IPS-18c (cell line): ENCODE data around the gene NAA15.
"Not testable (repeated sequence)": the region's sequence is repeated elsewhere in the genome, so short reads cannot be mapped to it uniquely, and the experiment has no call there.

Experiments
- H3K4me3 ChIP-seq: 2 replicates; pipeline ENCODE4 v1.7.0; 2013; ENCODE audit warnings: low read depth, mild to moderate bottlenecking, low read length, moderate library complexity; ENCODE audit not compliant: insufficient read depth
- H3K9me3 ChIP-seq: one replicate; pipeline ENCODE4 v1.6.1; 2013; ENCODE audit warnings: mild to moderate bottlenecking, low read length, moderate library complexity; ENCODE audit not compliant: control insufficient read depth, insufficient read depth

NAA15 gene

GRCh38 chr4:139319571-139319970, 18.3 kb downstream of the NAA15 start:
- H3K9me3 ChIP-seq: no peaks in the 10 kb centered on the region
- no peak overlapping the region for H3K4me3 ChIP-seq

- H3K4me3 ChIP-seq, H3K9me3 ChIP-seq: not testable (repeated sequence)
Observed at GRCh38 chr4:139322070-139322469, 20.8 kb downstream of the NAA15 start.

- H3K9me3 ChIP-seq, H3K4me3 ChIP-seq: not testable (repeated sequence)
Observed at GRCh38 chr4:139322541-139322940, 21.2 kb downstream of the NAA15 start.

- Histone ChIP-seq H3K9me3 (no peaks in the 10 kb centered on the region), H3K4me3 (no peak overlapping the region)
Observed at GRCh38 chr4:139324620-139325019, 23.3 kb downstream of the NAA15 start.

GRCh38 chr4:139329665-139330200, 28.4 kb downstream of the NAA15 start:
- Histone ChIP-seq H3K4me3 (no peak overlapping the region), H3K9me3 (no peaks in the 10 kb centered on the region)

- Histone ChIP-seq H3K9me3 (no peaks in the 10 kb centered on the region), H3K4me3 (no peak overlapping the region)
Observed at GRCh38 chr4:139330283-139330682, 29.0 kb downstream of the NAA15 start.

- H3K4me3 ChIP-seq: no peak overlapping the region
- H3K9me3 ChIP-seq: no peaks in the 10 kb centered on the region
Observed at GRCh38 chr4:139331185-139331584, 29.9 kb downstream of the NAA15 start.

- Histone ChIP-seq H3K9me3 (no peaks in the 10 kb centered on the region), H3K4me3 (no peak overlapping the region)
Observed at GRCh38 chr4:139333046-139333445, 31.7 kb downstream of the NAA15 start.

- H3K4me3 ChIP-seq: no peak overlapping the region
Observed at GRCh38 chr4:139337612-139338011, 36.3 kb downstream of the NAA15 start.

GRCh38 chr4:139361301-139361700, 60.0 kb downstream of the NAA15 start:
- H3K9me3 ChIP-seq: no peaks in the 10 kb centered on the region
- H3K4me3 ChIP-seq: no peak overlapping the region

More at GRCh38 chr4:139337612-139338011, 36.3 kb downstream of the NAA15 start:
- no peaks in the 10 kb centered on the region for H3K9me3 ChIP-seq

- H3K9me3 ChIP-seq: no peaks in the 10 kb centered on the region
- H3K4me3 ChIP-seq: no peak overlapping the region
Observed at GRCh38 chr4:139367421-139368090, 66.3 kb downstream of the NAA15 start.

- H3K9me3 ChIP-seq: no peaks in the 10 kb centered on the region
- H3K4me3 ChIP-seq: no peak overlapping the region
Observed at GRCh38 chr4:139368998-139369397, 67.7 kb downstream of the NAA15 start.

GRCh38 chr4:139374251-139374650, 72.9 kb downstream of the NAA15 start:
- H3K9me3 ChIP-seq: no peaks in the 10 kb centered on the region
- H3K4me3 ChIP-seq: no peak overlapping the region

GRCh38 chr4:139386421-139386820, 85.1 kb downstream of the NAA15 start:
- no peaks in the 10 kb centered on the region for H3K9me3 ChIP-seq
- H3K4me3 ChIP-seq: no peak overlapping the region

- Histone ChIP-seq H3K9me3 (no peaks in the 10 kb centered on the region), H3K4me3 (no peak overlapping the region)
Observed at GRCh38 chr4:139389102-139389501, 87.8 kb downstream of the NAA15 start.

- H3K9me3 ChIP-seq: no peaks in the 10 kb centered on the region
- H3K4me3 ChIP-seq: no peak overlapping the region
Observed at GRCh38 chr4:139389991-139390390, 88.7 kb downstream of the NAA15 start.

- H3K4me3 ChIP-seq: no peak overlapping the region
Observed at GRCh38 chr4:139391731-139392130, 90.4 kb downstream of the NAA15 start.

GRCh38 chr4:139392797-139393196, 91.5 kb downstream of the NAA15 start:
- no peak overlapping the region for H3K4me3 ChIP-seq

More at GRCh38 chr4:139391731-139392130, 90.4 kb downstream of the NAA15 start:
- H3K9me3 ChIP-seq: no peaks in the 10 kb centered on the region

GRCh38 chr4:139401368-139401767, 100.1 kb downstream of the NAA15 start:
- no peak overlapping the region for H3K4me3 ChIP-seq
- no peaks in the 10 kb centered on the region for H3K9me3 ChIP-seq

More at GRCh38 chr4:139392797-139393196, 91.5 kb downstream of the NAA15 start:
- no peaks in the 10 kb centered on the region for H3K9me3 ChIP-seq
